HEK293 (cell line): ENCODE results near the gene MADCAM1.

ENCODE experiments used
- CTCF ChIA-PET: fragments of 350-600 bp; formaldehyde crosslinking; extraction: SDS; loops from one replicate; lab custom pipeline; 2021; ENCODE audit warnings: antibody characterized with exemption; lab: Yijun Ruan, JAX
- POLR2A ChIA-PET: fragments of 300-600 bp; formaldehyde crosslinking; extraction: SDS; loops from one replicate; lab custom pipeline; 2020; ENCODE audit warnings: antibody characterized with exemption, inconsistent platforms; lab: Yijun Ruan, JAX
- H3K27ac ChIP-seq: fragments of 200-500 bp; sonication (Bioruptor generic); 2 replicates; pipeline ENCODE4 v1.5.1; 2014; ENCODE audit warnings: low read depth, low read length, control low read depth, inconsistent platforms; ENCODE audit errors: extremely low read depth
- H3K36me3 ChIP-seq, 2 experiments: fragments of 200-500 bp in 1 of 2; sonication (Bioruptor generic) in 1 of 2; 1 replicate in 1 of 2; 2 replicates in 1 of 2; pipeline ENCODE4 v1.5.1; 2014 to 2017; ENCODE audit warnings: inconsistent platforms in 2 of 2, low read length in 2 of 2; ENCODE audit not compliant: control insufficient read depth in 2 of 2, insufficient read depth in 1 of 2
- H3K4me1 ChIP-seq: fragments of 200-500 bp; sonication (Bioruptor generic); 2 replicates; pipeline ENCODE4 v1.5.1; 2014; ENCODE audit warnings: mild to moderate bottlenecking, low read length, inconsistent platforms; ENCODE audit not compliant: control insufficient read depth, insufficient read depth
- H3K4me3 ChIP-seq: 2 replicates; pipeline ENCODE4 v1.5.1; 2011; ENCODE audit warnings: low read depth, mild to moderate bottlenecking, control low read depth, low read length, moderate library complexity
- H3K9me3 ChIP-seq: fragments of 200-500 bp; sonication (Bioruptor generic); 2 replicates; pipeline ENCODE4 v1.5.1; 2014; ENCODE audit warnings: low read depth, low read length, inconsistent platforms; ENCODE audit not compliant: control insufficient read depth, insufficient read depth
- GLIS2 ChIP-seq: fragments of 450-650 bp; formaldehyde crosslinking; IDR thresholded peaks from 2 replicates; pipeline ENCODE4 v1.5.1; 2016; ENCODE audit warnings: missing biosample characterization, missing genetic modification characterization
- OSR2 ChIP-seq: fragments of 450-650 bp; formaldehyde crosslinking; IDR thresholded peaks from 2 replicates; pipeline ENCODE4 v1.5.1; 2016; ENCODE audit warnings: missing biosample characterization, missing genetic modification characterization
- SCRT1 ChIP-seq: fragments of 450-650 bp; formaldehyde crosslinking; IDR thresholded peaks from 2 replicates; pipeline ENCODE4 v1.5.1; 2016; ENCODE audit warnings: missing biosample characterization, missing genetic modification characterization, borderline replicate concordance
- SP2 ChIP-seq: fragments of 450-650 bp; formaldehyde crosslinking; IDR thresholded peaks from 2 replicates; pipeline ENCODE4 v1.5.1; 2016; ENCODE audit warnings: missing biosample characterization, missing genetic modification characterization
- ZBTB17 ChIP-seq: fragments of 450-650 bp; formaldehyde crosslinking; IDR thresholded peaks from 2 replicates; pipeline ENCODE4 v1.5.1; 2016; ENCODE audit warnings: missing biosample characterization, missing genetic modification characterization
- ZNF19 ChIP-seq: fragments of 450-650 bp; formaldehyde crosslinking; IDR thresholded peaks from 2 replicates; pipeline ENCODE4; 2016; ENCODE audit warnings: missing biosample characterization, missing genetic modification characterization, low read depth
- ZNF24 ChIP-seq: fragments of 450-650 bp; formaldehyde crosslinking; IDR thresholded peaks from 2 replicates; pipeline ENCODE4 v1.5.1; 2016; ENCODE audit warnings: missing biosample characterization, missing genetic modification characterization
- ZNF324 ChIP-seq: fragments of 450-650 bp; formaldehyde crosslinking; IDR thresholded peaks from 2 replicates; pipeline ENCODE4 v1.5.1; 2016; ENCODE audit warnings: missing biosample characterization, missing genetic modification characterization
- ZNF37A ChIP-seq: fragments of 450-650 bp; IDR thresholded peaks from 2 replicates; pipeline ENCODE4 v1.5.1; 2018; ENCODE audit warnings: missing biosample characterization, missing genetic modification characterization
- ZNF416 ChIP-seq: fragments of 450-650 bp; formaldehyde crosslinking; IDR thresholded peaks from 2 replicates; pipeline ENCODE4 v1.5.1; 2016; ENCODE audit warnings: missing biosample characterization, missing genetic modification characterization
- ZNF501 ChIP-seq: fragments of 450-650 bp; formaldehyde crosslinking; IDR thresholded peaks from 2 replicates; pipeline ENCODE4 v1.5.1; 2016; ENCODE audit warnings: missing biosample characterization, missing genetic modification characterization
- ZNF514 ChIP-seq: fragments of 450-650 bp; formaldehyde crosslinking; IDR thresholded peaks from 2 replicates; pipeline ENCODE4 v1.5.1; 2016; ENCODE audit warnings: missing biosample characterization, missing genetic modification characterization
- TF ChIP-seq, protein P1 (sequence below): fragments of 450-650 bp; formaldehyde crosslinking; IDR thresholded peaks from 2 replicates; pipeline ENCODE4 v1.5.1; 2017; ENCODE audit warnings: missing biosample characterization, missing genetic modification characterization
- TF ChIP-seq, protein P2 (sequence below): fragments of 450-650 bp; formaldehyde crosslinking; IDR thresholded peaks from 2 replicates; pipeline ENCODE4 v1.5.1; 2016; ENCODE audit warnings: missing biosample characterization, missing genetic modification characterization, low read depth
- TF ChIP-seq, protein P3 (sequence below): fragments of 450-650 bp; formaldehyde crosslinking; IDR thresholded peaks from 2 replicates; pipeline ENCODE4 v1.5.1; 2016; ENCODE audit warnings: missing biosample characterization, missing genetic modification characterization
- TF ChIP-seq, protein P4 (sequence below): fragments of 450-650 bp; formaldehyde crosslinking; IDR thresholded peaks from 2 replicates; pipeline ENCODE4 v1.5.0; 2017; ENCODE audit warnings: missing biosample characterization, missing genetic modification characterization, borderline replicate concordance
- TF ChIP-seq, protein P5 (sequence below): fragments of 450-650 bp; formaldehyde crosslinking; IDR thresholded peaks from 2 replicates; pipeline ENCODE4 v1.5.1; 2016; ENCODE audit warnings: missing biosample characterization, missing genetic modification characterization, borderline replicate concordance
- TF ChIP-seq, protein P6 (sequence below): sonication (generic); formaldehyde crosslinking; IDR thresholded peaks from 2 replicates; pipeline ENCODE4 v1.8.1; 2022; ENCODE audit warnings: mild to moderate bottlenecking, moderate library complexity, missing genetic modification reagents

MADCAM1 gene

DNA sequence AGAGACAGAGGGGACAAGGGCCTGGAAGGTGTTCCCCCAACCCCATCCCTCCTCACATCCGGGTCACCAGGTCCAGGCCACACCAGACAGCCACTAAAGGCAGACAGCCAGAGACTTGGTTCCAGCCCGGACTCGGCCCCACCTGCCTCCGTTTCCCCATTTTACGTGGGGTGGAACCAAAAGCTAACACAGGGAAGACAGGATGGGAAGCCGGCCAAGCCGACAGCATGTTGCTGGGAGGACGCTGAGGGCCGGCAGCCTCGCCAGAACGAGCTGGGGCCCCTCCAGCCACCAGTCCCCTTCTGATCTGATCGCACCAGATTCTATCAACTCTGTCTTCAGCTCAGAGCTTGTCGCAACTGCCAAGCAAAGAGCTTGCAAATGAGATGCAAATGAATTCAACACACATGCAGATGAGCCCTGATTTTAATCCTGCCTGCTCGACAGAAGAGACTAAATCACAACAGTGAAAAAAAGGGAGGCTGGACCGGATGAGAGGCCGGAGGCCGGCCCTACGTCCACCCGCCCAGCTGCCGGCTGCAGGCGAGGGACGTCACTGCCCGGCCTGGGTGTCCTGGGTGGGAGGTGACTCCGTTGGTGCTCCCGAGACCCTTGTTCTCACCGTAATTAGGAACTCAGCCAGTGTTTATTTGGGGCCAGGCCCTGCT lies 17.9 kb upstream of the MADCAM1 start:
- CTCF ChIA-PET: interaction anchor here (0.7 to 1.6 kb wide), 3 partner anchors 29 to 1366 kb away, joined by 3 to 9 read pairs (median 3); partner anchors contain the start of gene TPGS1
- TF ChIP-seq ZBTB17 (tag by site-specific recombination) (no peak), SP2 (tag by site-specific recombination) (no peak), ZNF416 (no peak), SCRT1 (tag by site-specific recombination) (no peak), ZNF37A (tag by site-specific recombination) (no peak), ZNF501 (tag by site-specific recombination) (no peak)
- TF ChIP-seq, protein P1, sequence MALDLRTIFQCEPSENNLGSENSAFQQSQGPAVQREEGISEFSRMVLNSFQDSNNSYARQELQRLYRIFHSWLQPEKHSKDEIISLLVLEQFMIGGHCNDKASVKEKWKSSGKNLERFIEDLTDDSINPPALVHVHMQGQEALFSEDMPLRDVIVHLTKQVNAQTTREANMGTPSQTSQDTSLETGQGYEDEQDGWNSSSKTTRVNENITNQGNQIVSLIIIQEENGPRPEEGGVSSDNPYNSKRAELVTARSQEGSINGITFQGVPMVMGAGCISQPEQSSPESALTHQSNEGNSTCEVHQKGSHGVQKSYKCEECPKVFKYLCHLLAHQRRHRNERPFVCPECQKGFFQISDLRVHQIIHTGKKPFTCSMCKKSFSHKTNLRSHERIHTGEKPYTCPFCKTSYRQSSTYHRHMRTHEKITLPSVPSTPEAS: no peak
- TF ChIP-seq, protein P2, sequence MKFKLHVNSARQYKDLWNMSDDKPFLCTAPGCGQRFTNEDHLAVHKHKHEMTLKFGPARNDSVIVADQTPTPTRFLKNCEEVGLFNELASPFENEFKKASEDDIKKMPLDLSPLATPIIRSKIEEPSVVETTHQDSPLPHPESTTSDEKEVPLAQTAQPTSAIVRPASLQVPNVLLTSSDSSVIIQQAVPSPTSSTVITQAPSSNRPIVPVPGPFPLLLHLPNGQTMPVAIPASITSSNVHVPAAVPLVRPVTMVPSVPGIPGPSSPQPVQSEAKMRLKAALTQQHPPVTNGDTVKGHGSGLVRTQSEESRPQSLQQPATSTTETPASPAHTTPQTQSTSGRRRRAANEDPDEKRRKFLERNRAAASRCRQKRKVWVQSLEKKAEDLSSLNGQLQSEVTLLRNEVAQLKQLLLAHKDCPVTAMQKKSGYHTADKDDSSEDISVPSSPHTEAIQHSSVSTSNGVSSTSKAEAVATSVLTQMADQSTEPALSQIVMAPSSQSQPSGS (tag by site-specific recombination): no peak
- TF ChIP-seq, protein P3, sequence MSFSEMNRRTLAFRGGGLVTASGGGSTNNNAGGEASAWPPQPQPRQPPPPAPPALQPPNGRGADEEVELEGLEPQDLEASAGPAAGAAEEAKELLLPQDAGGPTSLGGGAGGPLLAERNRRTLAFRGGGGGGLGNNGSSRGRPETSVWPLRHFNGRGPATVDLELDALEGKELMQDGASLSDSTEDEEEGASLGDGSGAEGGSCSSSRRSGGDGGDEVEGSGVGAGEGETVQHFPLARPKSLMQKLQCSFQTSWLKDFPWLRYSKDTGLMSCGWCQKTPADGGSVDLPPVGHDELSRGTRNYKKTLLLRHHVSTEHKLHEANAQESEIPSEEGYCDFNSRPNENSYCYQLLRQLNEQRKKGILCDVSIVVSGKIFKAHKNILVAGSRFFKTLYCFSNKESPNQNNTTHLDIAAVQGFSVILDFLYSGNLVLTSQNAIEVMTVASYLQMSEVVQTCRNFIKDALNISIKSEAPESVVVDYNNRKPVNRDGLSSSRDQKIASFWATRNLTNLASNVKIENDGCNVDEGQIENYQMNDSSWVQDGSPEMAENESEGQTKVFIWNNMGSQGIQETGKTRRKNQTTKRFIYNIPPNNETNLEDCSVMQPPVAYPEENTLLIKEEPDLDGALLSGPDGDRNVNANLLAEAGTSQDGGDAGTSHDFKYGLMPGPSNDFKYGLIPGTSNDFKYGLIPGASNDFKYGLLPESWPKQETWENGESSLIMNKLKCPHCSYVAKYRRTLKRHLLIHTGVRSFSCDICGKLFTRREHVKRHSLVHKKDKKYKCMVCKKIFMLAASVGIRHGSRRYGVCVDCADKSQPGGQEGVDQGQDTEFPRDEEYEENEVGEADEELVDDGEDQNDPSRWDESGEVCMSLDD (tag by site-specific recombination): no peak
- TF ChIP-seq, all 188 proteins: peak for 0
- H3K36me3 ChIP-seq: no peaks in the 10 kb centered on the region
- no peaks in the 10 kb centered on the region for H3K9me3 ChIP-seq
- H3K4me3 ChIP-seq: no peak overlapping the region
- H3K4me1 ChIP-seq: no peaks in the 10 kb centered on the region
- no peak overlapping the region for H3K27ac ChIP-seq
- POLR2A ChIA-PET: interaction anchor here (0.6 kb wide), 1 partner anchor 17 kb away, joined by 3 read pairs; no protein-coding TSS in a partner anchor

DNA sequence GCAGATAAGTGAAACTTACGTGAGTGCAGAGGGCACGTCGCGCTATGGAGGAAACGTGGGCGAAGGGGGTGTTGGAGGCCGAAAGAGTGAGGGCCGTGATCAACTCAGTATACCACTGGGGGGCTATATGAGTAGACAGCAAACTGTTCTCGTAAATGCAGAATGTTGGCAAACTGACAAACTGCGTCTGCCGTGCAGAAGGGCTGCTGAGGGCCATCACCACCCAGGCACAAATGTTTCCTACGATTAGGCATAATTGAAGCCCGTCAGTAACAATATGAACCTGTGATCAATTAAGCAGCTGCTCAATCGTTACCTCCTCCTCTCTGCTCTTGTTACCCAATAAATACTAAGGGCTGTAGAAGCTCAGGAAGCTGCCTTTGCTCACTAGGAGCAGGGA lies 17.3 kb upstream of the MADCAM1 start:
- H3K9me3 ChIP-seq: no peaks in the 10 kb centered on the region
- no peak overlapping the region for H3K27ac ChIP-seq
- H3K4me1 ChIP-seq: no peaks in the 10 kb centered on the region
- CTCF ChIA-PET: interaction anchor here (1.4 kb wide), 1 partner anchor 9 kb away, joined by 5 read pairs; no protein-coding TSS in a partner anchor
- H3K4me3 ChIP-seq: no peak overlapping the region
- POLR2A ChIA-PET: no interaction called here
- H3K36me3 ChIP-seq: no peaks in the 10 kb centered on the region
- TF ChIP-seq GLIS2 (tag by site-specific recombination) (no peak), ZNF514 (no peak), OSR2 (tag by site-specific recombination) (no peak), ZNF324 (tag by site-specific recombination) (no peak), ZNF24 (no peak), ZNF19 (tag by site-specific recombination) (no peak)
- TF ChIP-seq, protein P4, sequence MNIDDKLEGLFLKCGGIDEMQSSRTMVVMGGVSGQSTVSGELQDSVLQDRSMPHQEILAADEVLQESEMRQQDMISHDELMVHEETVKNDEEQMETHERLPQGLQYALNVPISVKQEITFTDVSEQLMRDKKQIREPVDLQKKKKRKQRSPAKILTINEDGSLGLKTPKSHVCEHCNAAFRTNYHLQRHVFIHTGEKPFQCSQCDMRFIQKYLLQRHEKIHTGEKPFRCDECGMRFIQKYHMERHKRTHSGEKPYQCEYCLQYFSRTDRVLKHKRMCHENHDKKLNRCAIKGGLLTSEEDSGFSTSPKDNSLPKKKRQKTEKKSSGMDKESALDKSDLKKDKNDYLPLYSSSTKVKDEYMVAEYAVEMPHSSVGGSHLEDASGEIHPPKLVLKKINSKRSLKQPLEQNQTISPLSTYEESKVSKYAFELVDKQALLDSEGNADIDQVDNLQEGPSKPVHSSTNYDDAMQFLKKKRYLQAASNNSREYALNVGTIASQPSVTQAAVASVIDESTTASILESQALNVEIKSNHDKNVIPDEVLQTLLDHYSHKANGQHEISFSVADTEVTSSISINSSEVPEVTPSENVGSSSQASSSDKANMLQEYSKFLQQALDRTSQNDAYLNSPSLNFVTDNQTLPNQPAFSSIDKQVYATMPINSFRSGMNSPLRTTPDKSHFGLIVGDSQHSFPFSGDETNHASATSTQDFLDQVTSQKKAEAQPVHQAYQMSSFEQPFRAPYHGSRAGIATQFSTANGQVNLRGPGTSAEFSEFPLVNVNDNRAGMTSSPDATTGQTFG (tag by site-specific recombination): no peak
- TF ChIP-seq, protein P5, sequence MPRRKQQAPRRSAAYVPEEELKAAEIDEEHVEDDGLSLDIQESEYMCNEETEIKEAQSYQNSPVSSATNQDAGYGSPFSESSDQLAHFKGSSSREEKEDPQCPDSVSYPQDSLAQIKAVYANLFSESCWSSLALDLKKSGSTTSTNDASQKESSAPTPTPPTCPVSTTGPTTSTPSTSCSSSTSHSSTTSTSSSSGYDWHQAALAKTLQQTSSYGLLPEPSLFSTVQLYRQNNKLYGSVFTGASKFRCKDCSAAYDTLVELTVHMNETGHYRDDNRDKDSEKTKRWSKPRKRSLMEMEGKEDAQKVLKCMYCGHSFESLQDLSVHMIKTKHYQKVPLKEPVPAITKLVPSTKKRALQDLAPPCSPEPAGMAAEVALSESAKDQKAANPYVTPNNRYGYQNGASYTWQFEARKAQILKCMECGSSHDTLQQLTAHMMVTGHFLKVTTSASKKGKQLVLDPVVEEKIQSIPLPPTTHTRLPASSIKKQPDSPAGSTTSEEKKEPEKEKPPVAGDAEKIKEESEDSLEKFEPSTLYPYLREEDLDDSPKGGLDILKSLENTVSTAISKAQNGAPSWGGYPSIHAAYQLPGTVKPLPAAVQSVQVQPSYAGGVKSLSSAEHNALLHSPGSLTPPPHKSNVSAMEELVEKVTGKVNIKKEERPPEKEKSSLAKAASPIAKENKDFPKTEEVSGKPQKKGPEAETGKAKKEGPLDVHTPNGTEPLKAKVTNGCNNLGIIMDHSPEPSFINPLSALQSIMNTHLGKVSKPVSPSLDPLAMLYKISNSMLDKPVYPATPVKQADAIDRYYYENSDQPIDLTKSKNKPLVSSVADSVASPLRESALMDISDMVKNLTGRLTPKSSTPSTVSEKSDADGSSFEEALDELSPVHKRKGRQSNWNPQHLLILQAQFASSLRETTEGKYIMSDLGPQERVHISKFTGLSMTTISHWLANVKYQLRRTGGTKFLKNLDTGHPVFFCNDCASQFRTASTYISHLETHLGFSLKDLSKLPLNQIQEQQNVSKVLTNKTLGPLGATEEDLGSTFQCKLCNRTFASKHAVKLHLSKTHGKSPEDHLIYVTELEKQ: no peak
- TF ChIP-seq, protein P6, sequence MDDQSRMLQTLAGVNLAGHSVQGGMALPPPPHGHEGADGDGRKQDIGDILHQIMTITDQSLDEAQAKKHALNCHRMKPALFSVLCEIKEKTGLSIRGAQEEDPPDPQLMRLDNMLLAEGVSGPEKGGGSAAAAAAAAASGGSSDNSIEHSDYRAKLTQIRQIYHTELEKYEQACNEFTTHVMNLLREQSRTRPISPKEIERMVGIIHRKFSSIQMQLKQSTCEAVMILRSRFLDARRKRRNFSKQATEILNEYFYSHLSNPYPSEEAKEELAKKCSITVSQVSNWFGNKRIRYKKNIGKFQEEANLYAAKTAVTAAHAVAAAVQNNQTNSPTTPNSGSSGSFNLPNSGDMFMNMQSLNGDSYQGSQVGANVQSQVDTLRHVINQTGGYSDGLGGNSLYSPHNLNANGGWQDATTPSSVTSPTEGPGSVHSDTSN: no peak
